RPMI8226 (cell line): ENCODE results near the gene ANO2.

Source experiments
- DNase-seq: peaks from one replicate; pipeline ENCODE4 v3.0.0-alpha.2; 2015

The ANO2 gene

GRCh38 chr12:5770727-5771126 is 174.3 kb downstream of the ANO2 start:
- no peak for DNase-seq

GRCh38 chr12:5768581-5769196 is 176.4 kb downstream of the ANO2 start:
- no peak for DNase-seq

- DNase-seq, result no peak
These were observed 176.9 kb downstream of the ANO2 start for GRCh38 chr12:5768171-5768570.

GRCh38 chr12:5758347-5758746 is 186.7 kb downstream of the ANO2 start:
- no peak for DNase-seq

GRCh38 chr12:5756338-5756842 is 188.7 kb downstream of the ANO2 start:
- no peak for DNase-seq

- no peak for DNase-seq
These were observed 197.0 kb downstream of the ANO2 start for GRCh38 chr12:5748027-5748426.

GRCh38 chr12:5746917-5747316 is 198.1 kb downstream of the ANO2 start:
- DNase-seq, result no peak

- DNase-seq, result no peak
These were observed 198.8 kb downstream of the ANO2 start for GRCh38 chr12:5746036-5746908.

GRCh38 chr12:5745251-5745888 is 199.7 kb downstream of the ANO2 start:
- peak; percentile 78 for DNase-seq

GRCh38 chr12:5742258-5742657 is 202.8 kb downstream of the ANO2 start:
- no peak for DNase-seq

- no peak for DNase-seq
These were observed 205.1 kb downstream of the ANO2 start for GRCh38 chr12:5739917-5740316.

- DNase-seq, result no peak
These were observed 207.3 kb downstream of the ANO2 start for GRCh38 chr12:5737778-5738177.

GRCh38 chr12:5736527-5736926 is 208.5 kb downstream of the ANO2 start:
- no peak for DNase-seq

- DNase-seq, result no peak
These were observed 209.0 kb downstream of the ANO2 start for GRCh38 chr12:5736016-5736415.

GRCh38 chr12:5733916-5734315 is 211.1 kb downstream of the ANO2 start:
- DNase-seq, result no peak

- DNase-seq, result no peak
These were observed 211.8 kb downstream of the ANO2 start for GRCh38 chr12:5733136-5733755.

GRCh38 chr12:5730962-5731361 is 214.1 kb downstream of the ANO2 start:
- DNase-seq, result no peak

GRCh38 chr12:5723711-5724252 is 221.3 kb downstream of the ANO2 start:
- DNase-seq, result no peak

GRCh38 chr12:5723071-5723470 is 222.0 kb downstream of the ANO2 start:
- no peak for DNase-seq

- DNase-seq, result no peak
These were observed 224.6 kb downstream of the ANO2 start for GRCh38 chr12:5720381-5721005.

GRCh38 chr12:5718680-5719079 is 226.4 kb downstream of the ANO2 start:
- DNase-seq, result no peak

GRCh38 chr12:5718073-5718472 is 227.0 kb downstream of the ANO2 start:
- no peak for DNase-seq

- no peak for DNase-seq
These were observed 228.1 kb downstream of the ANO2 start for GRCh38 chr12:5716976-5717375.
